Thyroid gland (tissue), 4 donors: ENCODE data around the gene DTNBP1. TPM values are rescaled to one million over a fixed set of nuclear protein-coding genes. Genes with fewer than 3 reads are reported as not detected.
A peak's percentile ranks its signal among the peaks of the same experiment; 100 is the strongest.

Experiments
- DNase-seq, 2 donors: peaks; one replicate each; pipeline ENCODE4 v3.0.0-alpha.2; 2019
- H3K27ac ChIP-seq, 3 donors: fragments of 200-600 bp; sonication (generic); 1 replicate in 2 of 3; 2 replicates in 1 of 3; pipeline ENCODE4 v1.5.1; 2016 to 2019; ENCODE audit warnings: mild to moderate bottlenecking in 1 of 3, moderate library complexity in 1 of 3
- H3K27me3 ChIP-seq: fragments of 200-600 bp; sonication (generic); one replicate; pipeline ENCODE4 v1.5.1; 2019
- H3K36me3 ChIP-seq, 2 donors: fragments of 200-600 bp; sonication (generic); one replicate each; pipeline ENCODE4 v1.5.1; 2016 to 2019
- H3K4me1 ChIP-seq, 2 donors: fragments of 200-600 bp; sonication (generic); one replicate each; pipeline ENCODE4 v1.5.1; 2017 to 2019
- H3K4me3 ChIP-seq, 3 donors: fragments of 200-600 bp; sonication (generic); replicated peaks in 1 of 3; 1 replicate in 2 of 3; 2 replicates in 1 of 3; pipeline ENCODE4 v1.5.1; 2016; ENCODE audit warnings: mild to moderate bottlenecking in 1 of 3
- H3K9me3 ChIP-seq: fragments of 200-600 bp; sonication (generic); one replicate; pipeline ENCODE4 v1.5.1; 2017
- CTCF ChIP-seq, 6 experiments: fragments of 200-600 bp in 3 of 6; fragments of 450-650 bp in 3 of 6; sonication (generic) in 3 of 6; IDR thresholded peaks; one replicate each; pipeline ENCODE4 v1.5.1; 2016 to 2019; ENCODE audit warnings: antibody characterized with exemption in 6 of 6, mild to moderate bottlenecking in 2 of 6, inconsistent platforms in 1 of 6, moderate library complexity in 1 of 6
- POLR2A ChIP-seq, 2 donors: fragments of 450-650 bp; IDR thresholded peaks; one replicate each; pipeline ENCODE4 v1.6.1; 2017; ENCODE audit warnings: antibody characterized with exemption in 2 of 2, mild to moderate bottlenecking in 2 of 2, moderate library complexity in 1 of 2
- WGBS, 2 donors: methylation state at CpG; one replicate each; pipeline ENCODE4 v1.1.5; 2017; 5-methylcytosine and 5-hydroxymethylcytosine counted together
- intact Hi-C: fragments of 100-400 bp; cut with DNase I; formaldehyde crosslinking; loops from one replicate; pipeline ENCODE4 v1.15.1; 2023
- total RNA-seq, 4 donors: library from RNA; depleted of rRNA; stranded (reverse); fragments of >200 nt; gene quantifications; one replicate each; pipeline ENCODE4 v1.2.3, GENCODE V29; 2016

Gene DTNBP1
- total RNA-seq, 4 donors from 2014 or later = 10.3 to 19.2 (median 12.2) TPM

DNA sequence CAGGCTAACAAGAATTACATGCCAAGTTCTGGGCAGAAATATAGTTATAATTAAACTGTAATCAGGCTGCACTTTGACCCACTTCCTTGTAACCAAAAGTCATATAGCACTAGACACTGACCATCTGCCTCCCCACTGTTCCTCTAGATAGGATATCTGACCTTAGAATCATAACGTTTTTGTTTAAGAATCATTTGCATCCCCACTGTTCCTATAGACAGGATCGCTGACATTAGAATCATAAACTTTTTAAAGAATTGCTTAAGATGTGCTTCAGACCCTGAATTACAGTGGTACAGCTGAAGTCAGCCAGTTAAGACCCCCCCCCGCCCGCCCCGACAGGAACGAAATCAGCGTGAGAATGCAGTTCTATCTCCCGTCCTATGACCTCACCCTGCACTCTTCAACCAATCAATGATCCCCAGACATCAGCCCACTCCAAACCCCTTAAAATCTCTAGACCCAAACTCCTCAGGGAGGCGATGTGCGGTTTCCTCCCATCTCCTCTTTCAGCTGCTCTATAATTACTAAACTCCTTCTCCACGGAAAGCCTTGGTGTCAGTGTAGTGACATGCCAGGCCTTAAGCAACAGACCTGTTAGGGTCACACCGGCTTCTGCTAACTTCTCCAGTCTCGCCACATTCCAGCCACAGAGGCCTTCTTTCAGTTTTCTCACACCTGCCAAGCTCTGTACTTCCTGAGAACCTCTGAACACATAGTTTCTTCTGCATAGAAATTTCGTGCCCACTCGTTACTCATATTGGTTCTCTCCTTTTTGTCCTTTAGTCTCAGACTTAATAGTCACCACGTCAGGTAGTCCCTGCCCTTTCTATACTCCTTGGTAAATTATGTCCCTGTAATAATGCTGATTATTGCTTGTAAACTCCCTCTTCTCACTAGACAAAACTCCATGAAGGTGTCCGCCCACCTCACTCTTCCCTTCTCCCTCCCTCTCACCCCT lies 93.5 kb downstream of the DTNBP1 start:
- Histone ChIP-seq H3K4me3 (no peak overlapping the region), H3K27me3 (no peaks in the 10 kb centered on the region), H3K9me3 (no peaks in the 10 kb centered on the region), H3K36me3 (no peaks in the 10 kb centered on the region), H3K27ac (no peak overlapping the region), H3K4me1 (peaks cover 3 to 10% of the 10 kb centered on the region in 2 donors)
- WGBS, 2 donors = 72 to 74% methylated on average over 17 of the region's 17 CpGs
- TF ChIP-seq POLR2A (IDR thresholded peaks at IDR 0.05) = no peak
- no peak for TF ChIP-seq CTCF (IDR thresholded peaks at IDR 0.05)
- intact Hi-C loops = no loop called here
- no peak for DNase-seq

GRCh38 chr6:15562977-15563376 lies 99.9 kb downstream of the DTNBP1 start:
- no peaks in the 10 kb centered on the region for H3K27me3 ChIP-seq
- H3K4me3 ChIP-seq = no peak overlapping the region
- TF ChIP-seq POLR2A (IDR thresholded peaks at IDR 0.05) (no peak), CTCF (IDR thresholded peaks at IDR 0.05) (no peak)
- peaks cover 14 to 21% of the 10 kb centered on the region in 2 donors for H3K4me1 ChIP-seq
- no peaks in the 10 kb centered on the region for H3K9me3 ChIP-seq
- intact Hi-C loops = no loop called here
- no peak for DNase-seq
- no peaks in the 10 kb centered on the region for H3K36me3 ChIP-seq
- no peak overlapping the region for H3K27ac ChIP-seq
- 38 to 48% methylated on average over 1 of the region's 1 CpG for WGBS, 2 donors

DNA sequence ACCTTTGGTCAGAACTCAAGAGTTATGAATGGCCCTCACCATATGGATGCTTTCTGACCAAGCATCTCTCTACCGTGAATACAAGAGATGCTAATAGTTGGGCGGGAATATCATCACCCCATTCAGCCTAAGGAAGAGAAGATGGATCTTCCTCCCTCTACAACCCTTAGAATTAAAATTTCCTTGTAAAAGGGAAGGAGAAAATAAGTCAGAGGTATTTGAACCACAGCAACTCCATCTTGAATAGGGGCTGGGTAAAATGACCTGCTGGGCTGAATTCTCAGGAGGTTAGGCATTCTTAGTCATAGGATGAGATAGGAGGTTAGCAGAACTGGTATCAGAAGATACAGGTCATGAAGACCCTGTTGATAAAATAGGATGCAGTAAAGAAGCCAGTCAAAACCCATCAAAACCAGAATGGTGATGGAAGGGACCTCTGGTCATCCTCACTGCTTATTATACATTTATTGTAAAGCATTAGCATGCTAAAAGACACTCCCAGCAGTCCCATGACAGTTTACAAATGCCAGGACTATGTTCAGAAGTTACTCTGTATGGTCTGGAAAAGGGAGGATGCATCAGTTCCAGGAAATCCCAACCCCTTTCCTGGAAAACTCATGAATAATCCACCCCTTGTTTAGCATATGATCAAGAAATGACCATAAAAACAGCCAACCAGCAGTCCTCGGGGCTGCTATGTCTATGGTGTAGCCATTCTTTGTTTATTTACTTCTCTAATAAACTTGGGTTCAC lies 101.2 kb downstream of the DTNBP1 start:
- 90% methylated on average over 3 of the region's 3 CpGs for WGBS, 2 donors
- intact Hi-C loops = no loop called here
- Histone ChIP-seq H3K9me3 (no peaks in the 10 kb centered on the region), H3K27ac (no peak overlapping the region), H3K4me1 (peaks cover 14 to 23% of the 10 kb centered on the region in 2 donors), H3K36me3 (no peaks in the 10 kb centered on the region), H3K27me3 (no peaks in the 10 kb centered on the region), H3K4me3 (no peak overlapping the region)
- no peak for DNase-seq
- no peak for TF ChIP-seq POLR2A (IDR thresholded peaks at IDR 0.05)
- no peak for TF ChIP-seq CTCF (IDR thresholded peaks at IDR 0.05)

DNA sequence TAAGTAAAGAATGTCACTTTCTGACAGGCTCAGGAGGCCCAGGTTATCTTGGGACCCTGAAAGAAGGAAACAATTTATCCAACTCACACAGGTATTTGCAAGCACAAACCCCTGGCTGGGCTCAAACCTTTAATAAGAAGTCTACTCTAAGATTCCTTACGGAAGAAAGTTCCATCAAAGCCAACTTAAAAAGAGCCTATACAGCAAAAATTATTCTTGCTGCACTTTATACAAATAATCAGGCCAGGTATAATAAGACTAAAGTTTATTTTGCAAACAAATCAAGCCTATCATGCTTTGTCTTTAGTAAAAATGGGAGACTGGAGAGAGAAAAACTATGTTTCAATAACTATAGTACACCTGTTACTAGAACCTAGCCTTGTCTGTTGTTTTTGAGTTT lies 102.1 kb downstream of the DTNBP1 start:
- H3K36me3 ChIP-seq = no peaks in the 10 kb centered on the region
- H3K9me3 ChIP-seq = no peaks in the 10 kb centered on the region
- intact Hi-C loops = no loop called here
- TF ChIP-seq POLR2A (IDR thresholded peaks at IDR 0.05) = no peak
- TF ChIP-seq CTCF (IDR thresholded peaks at IDR 0.05) = no peak
- DNase-seq = no peak
- peaks cover 14 to 26% of the 10 kb centered on the region in 2 donors for H3K4me1 ChIP-seq
- 68 to 79% methylated on average over 1 of the region's 1 CpG for WGBS, 2 donors
- H3K27me3 ChIP-seq = no peaks in the 10 kb centered on the region
- H3K4me3 ChIP-seq = no peak overlapping the region
- peak overlapping the region in 1 of 3 donors; percentile 14 for H3K27ac ChIP-seq

- no peaks in the 10 kb centered on the region for H3K27me3 ChIP-seq
- no peak overlapping the region for H3K27ac ChIP-seq
- no peaks in the 10 kb centered on the region for H3K9me3 ChIP-seq
- no peaks in the 10 kb centered on the region for H3K36me3 ChIP-seq
- H3K4me3 ChIP-seq = no peak overlapping the region
- H3K4me1 ChIP-seq = peaks cover 10 to 25% of the 10 kb centered on the region in 2 donors
- TF ChIP-seq CTCF (IDR thresholded peaks at IDR 0.05) = no peak
- no peak for TF ChIP-seq POLR2A (IDR thresholded peaks at IDR 0.05)
- intact Hi-C loops = no loop called here
- DNase-seq = no peak
Observed at GRCh38 chr6:15557174-15557573, 105.7 kb downstream of the DTNBP1 start.
